Measurements from ENCODE around the gene GRAMD4.

GRAMD4 gene

GRCh38 chr22:46654927-46655595 lies 34.9 kb downstream of the GRAMD4 start:
- H3K27me3 ChIP-seq (ENCODE audit: control insufficient read depth, low read length): no peaks in the 10 kb centered on the region
- H3K27ac ChIP-seq (ENCODE audit: low read depth, low read length): no peak overlapping the region
- peaks cover 11% of the 10 kb centered on the region for H3K4me1 ChIP-seq (ENCODE audit: control insufficient read depth, low read length)
- no peaks in the 10 kb centered on the region for H3K36me3 ChIP-seq (ENCODE audit: control insufficient read depth, low read length)
- H3F3A ChIP-seq (ENCODE audit: control insufficient read depth, insufficient read depth): no peaks in the 10 kb centered on the region
- H3K4me2 ChIP-seq (ENCODE audit: low read length): no peak overlapping the region
- no peaks in the 10 kb centered on the region for H3K79me2 ChIP-seq (ENCODE audit: control insufficient read depth, low read length)
- TF ChIP-seq CTCF (IDR thresholded peaks at IDR 0.05; ENCODE audit: low read depth, low read length, poor library complexity, severe bottlenecking): no peak
- no peak for TF ChIP-seq EZH2phosphoT487 (IDR thresholded peaks at IDR 0.05; ENCODE audit: borderline replicate concordance, low read length)
- H3K9me2 ChIP-seq (replicated peaks; ENCODE audit: control insufficient read depth, low read length): no peaks in the 10 kb centered on the region
- no peaks in the 10 kb centered on the region for H4K20me1 ChIP-seq (ENCODE audit: control insufficient read depth, insufficient read depth, low read depth, low read length)
- no peak overlapping the region for H3K4me3 ChIP-seq (ENCODE audit: low read length)
- no peaks in the 10 kb centered on the region for H3K9me3 ChIP-seq (ENCODE audit: control insufficient read depth, insufficient read depth, low read length)

- Histone ChIP-seq H3K9me2 (replicated peaks; ENCODE audit: control insufficient read depth, low read length) (no peaks in the 10 kb centered on the region), H3K27ac (ENCODE audit: low read depth, low read length) (no peak overlapping the region), H3K27me3 (ENCODE audit: control insufficient read depth, low read length) (no peaks in the 10 kb centered on the region), H4K20me1 (ENCODE audit: control insufficient read depth, insufficient read depth, low read depth, low read length) (0 out of 2 replicates have a peak, but pooled peaks cover 3% of the 10 kb centered on the region), H3F3A (ENCODE audit: control insufficient read depth, insufficient read depth) (no peaks in the 10 kb centered on the region), H3K4me3 (ENCODE audit: low read length) (no peak overlapping the region), H3K79me2 (ENCODE audit: control insufficient read depth, low read length) (no peaks in the 10 kb centered on the region), H3K4me1 (ENCODE audit: control insufficient read depth, low read length) (peaks cover 11% of the 10 kb centered on the region), H3K9me3 (ENCODE audit: control insufficient read depth, insufficient read depth, low read length) (no peaks in the 10 kb centered on the region), H3K36me3 (ENCODE audit: control insufficient read depth, low read length) (no peaks in the 10 kb centered on the region), H3K4me2 (ENCODE audit: low read length) (no peak overlapping the region)
- TF ChIP-seq CTCF (IDR thresholded peaks at IDR 0.05; ENCODE audit: low read depth, low read length, poor library complexity, severe bottlenecking): no peak
- TF ChIP-seq EZH2phosphoT487 (IDR thresholded peaks at IDR 0.05; ENCODE audit: borderline replicate concordance, low read length): no peak
These were observed 35.8 kb downstream of the GRAMD4 start for GRCh38 chr22:46655861-46656608.

GRCh38 chr22:46656856-46657654 lies 36.9 kb downstream of the GRAMD4 start:
- TF ChIP-seq CTCF (IDR thresholded peaks at IDR 0.05; ENCODE audit: low read depth, low read length, poor library complexity, severe bottlenecking) (no peak), EZH2phosphoT487 (IDR thresholded peaks at IDR 0.05; ENCODE audit: borderline replicate concordance, low read length) (no peak)
- H3F3A ChIP-seq (ENCODE audit: control insufficient read depth, insufficient read depth): no peaks in the 10 kb centered on the region
- H3K27ac ChIP-seq (ENCODE audit: low read depth, low read length): no peak overlapping the region
- H3K9me2 ChIP-seq (replicated peaks; ENCODE audit: control insufficient read depth, low read length): no peaks in the 10 kb centered on the region
- 0 out of 2 replicates have a peak, but pooled peaks cover 4% of the 10 kb centered on the region for H4K20me1 ChIP-seq (ENCODE audit: control insufficient read depth, insufficient read depth, low read depth, low read length)
- H3K4me1 ChIP-seq (ENCODE audit: control insufficient read depth, low read length): peaks cover 11% of the 10 kb centered on the region
- no peak overlapping the region for H3K4me3 ChIP-seq (ENCODE audit: low read length)
- H3K36me3 ChIP-seq (ENCODE audit: control insufficient read depth, low read length): no peaks in the 10 kb centered on the region
- no peaks in the 10 kb centered on the region for H3K79me2 ChIP-seq (ENCODE audit: control insufficient read depth, low read length)
- no peaks in the 10 kb centered on the region for H3K9me3 ChIP-seq (ENCODE audit: control insufficient read depth, insufficient read depth, low read length)
- H3K4me2 ChIP-seq (ENCODE audit: low read length): no peak overlapping the region
- H3K27me3 ChIP-seq (ENCODE audit: control insufficient read depth, low read length): no peaks in the 10 kb centered on the region
